IMR-90 (cell line): ENCODE data around the gene STAG2. TPM values are rescaled to one million over a fixed set of nuclear protein-coding genes. Genes with fewer than 3 reads are reported as not detected.

Experiments used
- ATAC-seq: fragments of 200-7000 bp; cut with Tn5 transposase; 2 replicates; pipeline ENCODE4 v1.9.1; 2020; ENCODE audit warnings: low read depth, mild to moderate bottlenecking, moderate library complexity
- BruUV-seq: library from RNA; stranded (reverse); fragments of 400-500 nt; replicated peaks from 2 replicates; lab custom pipeline; 2021; lab: Mats Ljungman, UMichigan
- CTCF ChIA-PET: fragments of 300-600 bp; formaldehyde crosslinking; extraction: SDS; loops from one replicate; lab custom pipeline; 2021; ENCODE audit warnings: antibody characterized with exemption; lab: Yijun Ruan, JAX
- POLR2A ChIA-PET: fragments of 300-600 bp; sonication (Branson Sonifier 250); formaldehyde crosslinking; loops from one replicate; lab custom pipeline; 2022; ENCODE audit warnings: antibody characterized with exemption; ENCODE audit not compliant: unreplicated experiment; lab: Charles Lee
- DNase-seq: peaks from one replicate; pipeline ENCODE4 v3.0.0; 2013
- H2AFZ ChIP-seq: replicated peaks from 2 replicates; pipeline ENCODE3; 2013; ENCODE audit warnings: low read length, mild to moderate bottlenecking; ENCODE audit not compliant: poor library complexity
- H2AK5ac ChIP-seq: 2 replicates; pipeline ENCODE4 v1.6.1; 2013; ENCODE audit warnings: low read depth, low read length, inconsistent platforms
- H2AK9ac ChIP-seq: replicated peaks from 2 replicates; pipeline ENCODE3; 2013; ENCODE audit warnings: mild to moderate bottlenecking, low read depth, low read length, moderate library complexity; ENCODE audit not compliant: poor library complexity
- H2BK120ac ChIP-seq: 2 replicates; pipeline ENCODE4 v1.6.1; 2013; ENCODE audit warnings: low read depth, low read length, inconsistent platforms
- H2BK15ac ChIP-seq: 3 replicates; pipeline ENCODE4 v1.6.1; 2013; ENCODE audit warnings: low read depth, low read length, inconsistent platforms
- H2BK20ac ChIP-seq: 2 replicates; pipeline ENCODE4 v1.6.1; 2013; ENCODE audit warnings: low read depth, mild to moderate bottlenecking, inconsistent platforms, low read length, moderate library complexity
- H2BK5ac ChIP-seq: 2 replicates; pipeline ENCODE4 v1.6.1; 2013; ENCODE audit warnings: mild to moderate bottlenecking, low read depth, low read length, inconsistent platforms; ENCODE audit not compliant: poor library complexity, severe bottlenecking
- H3K14ac ChIP-seq: replicated peaks from 2 replicates; pipeline ENCODE4 v1.6.1; 2013; ENCODE audit warnings: low read depth, low read length, inconsistent platforms
- H3K18ac ChIP-seq: 2 replicates; pipeline ENCODE4 v1.6.1; 2013; ENCODE audit warnings: low read depth, low read length, control low read depth
- H3K23ac ChIP-seq: 2 replicates; pipeline ENCODE4 v1.6.1; 2013; ENCODE audit warnings: low read depth, low read length, inconsistent platforms
- H3K27ac ChIP-seq: 2 replicates; pipeline ENCODE4 v1.5.1; 2013; ENCODE audit warnings: mild to moderate bottlenecking, control low read depth, low read length; ENCODE audit not compliant: insufficient read depth
- H3K27me3 ChIP-seq: 2 replicates; pipeline ENCODE4 v1.6.1; 2013; ENCODE audit warnings: low read length; ENCODE audit not compliant: control insufficient read depth, insufficient read depth
- H3K36me3 ChIP-seq: 2 replicates; pipeline ENCODE4 v1.6.1; 2013; ENCODE audit warnings: low read length, mixed read lengths; ENCODE audit not compliant: control insufficient read depth, insufficient read depth
- H3K4ac ChIP-seq: 2 replicates; pipeline ENCODE4 v1.6.1; 2013; ENCODE audit warnings: low read depth, low read length, inconsistent platforms
- H3K4me1 ChIP-seq: 2 replicates; pipeline ENCODE4 v1.6.1; 2013; ENCODE audit warnings: low read length, mixed read lengths; ENCODE audit not compliant: control insufficient read depth, insufficient read depth
- H3K4me2 ChIP-seq: 2 replicates; pipeline ENCODE4 v1.6.1; 2013; ENCODE audit warnings: low read depth, mild to moderate bottlenecking, control low read depth, low read length, moderate library complexity
- H3K4me3 ChIP-seq: 2 replicates; pipeline ENCODE4 v1.5.1; 2013; ENCODE audit warnings: low read depth, mild to moderate bottlenecking, control low read depth, low read length, moderate library complexity; ENCODE audit not compliant: insufficient read depth
- H3K56ac ChIP-seq: 2 replicates; pipeline ENCODE4 v1.6.1; 2013; ENCODE audit warnings: low read length, inconsistent platforms; ENCODE audit not compliant: insufficient read depth; ENCODE audit errors: extremely low read depth
- H3K79me1 ChIP-seq, 2 experiments: 2 replicates each; pipeline ENCODE4 v1.6.1; 2013; ENCODE audit warnings: low read length in 2 of 2, inconsistent platforms in 1 of 2, low read depth in 1 of 2
- H3K9ac ChIP-seq: 2 replicates; pipeline ENCODE4 v1.6.1; 2013; ENCODE audit warnings: low read depth, low read length, control low read depth
- H3K9me1 ChIP-seq: 2 replicates; pipeline ENCODE4 v1.6.1; 2013; ENCODE audit warnings: low read length, inconsistent platforms; ENCODE audit not compliant: insufficient read depth
- H3K9me3 ChIP-seq: 2 replicates; pipeline ENCODE4 v1.6.1; 2013; ENCODE audit warnings: low read length; ENCODE audit not compliant: control insufficient read depth, insufficient read depth
- H4K20me1 ChIP-seq: 2 replicates; pipeline ENCODE4 v1.6.1; 2013; ENCODE audit warnings: low read length, inconsistent platforms; ENCODE audit not compliant: insufficient read depth
- H4K5ac ChIP-seq: 2 replicates; pipeline ENCODE4 v1.6.1; 2013; ENCODE audit warnings: mild to moderate bottlenecking, low read depth, low read length, control low read depth
- H4K8ac ChIP-seq, 2 experiments: 2 replicates each; pipeline ENCODE4 v1.6.1; 2013; ENCODE audit warnings: low read depth in 2 of 2, low read length in 2 of 2, control low read depth in 1 of 2, inconsistent platforms in 1 of 2
- H4K91ac ChIP-seq: 2 replicates; pipeline ENCODE4 v1.6.1; 2013; ENCODE audit warnings: low read depth, low read length, inconsistent platforms; ENCODE audit not compliant: insufficient read depth
- FOS ChIP-seq: fragments of 150-350 bp; IDR thresholded peaks from 2 replicates; pipeline ENCODE4 v1.6.1; 2016; ENCODE audit warnings: low read depth, low read length
- MAZ ChIP-seq: IDR thresholded peaks from 2 replicates; pipeline ENCODE4 v1.6.1; 2012; ENCODE audit warnings: low read depth, mild to moderate bottlenecking, low read length, improper control_type of control experiment, moderate library complexity, borderline replicate concordance
- NFE2L2 ChIP-seq: fragments of 150-350 bp; IDR thresholded peaks from 2 replicates; pipeline ENCODE4 v1.6.1; 2016; ENCODE audit warnings: low read depth, mild to moderate bottlenecking, low read length
- POLR2A ChIP-seq: IDR thresholded peaks from 2 replicates; pipeline ENCODE4 v1.6.1; 2012; ENCODE audit warnings: mild to moderate bottlenecking, low read depth, low read length
- RAD21 ChIP-seq: IDR thresholded peaks from 2 replicates; pipeline ENCODE4 v1.6.1; 2012; ENCODE audit warnings: low read length, improper control_type of control experiment
- RFX5 ChIP-seq: IDR thresholded peaks from 2 replicates; pipeline ENCODE4 v1.8.0; 2012; ENCODE audit warnings: low read depth, mild to moderate bottlenecking, low read length, moderate library complexity
- SMC3 ChIP-seq: fragments of 150-350 bp; IDR thresholded peaks from 2 replicates; pipeline ENCODE4 v1.6.1; 2016; ENCODE audit warnings: low read depth, mild to moderate bottlenecking, antibody characterized with exemption, low read length, moderate library complexity
- WGBS, 2 experiments: methylation state at CpG; one replicate each; pipeline versions ENCODE4 v1.1.5 to v1.1.7; 2013; ENCODE audit warnings: missing lambda C conversion rate in 2 of 2; ENCODE audit not compliant: insufficient read length in 1 of 2; ENCODE audit errors: extremely low coverage in 2 of 2; 5-methylcytosine and 5-hydroxymethylcytosine counted together
- dilution Hi-C: fragments of 300-500 bp; cut with HindIII; formaldehyde crosslinking; loops from one replicate; pipeline ENCODE4 v1.14.3; 2018; ENCODE audit warnings: low sequenced_read_pairs; ENCODE audit not compliant: unreplicated experiment
- in situ Hi-C: fragments of 300-500 bp; cut with MboI; formaldehyde crosslinking; loops from 3 replicates; pipeline ENCODE4 v1.14.3; 2019; ENCODE audit warnings: low sequenced_read_pairs, inconsistent platforms, mixed read lengths
- intact Hi-C: fragments of 100-400 bp; cut with micrococcal nuclease; formaldehyde crosslinking; loops from 2 replicates; pipeline ENCODE4 v1.10.0; 2022
- polyA plus RNA-seq, 3 experiments: library from polyadenylated mRNA; depleted of rRNA; stranded (reverse); fragments of >200 nt; gene quantifications; 2 replicates each; pipeline ENCODE4 v1.2.3, GENCODE V29; 2012; ENCODE audit warnings: low replicate concordance in 1 of 3
- total RNA-seq: library from RNA; depleted of rRNA; stranded (reverse); fragments of >200 nt; gene quantifications from 2 replicates; pipeline ENCODE4 v1.2.3, GENCODE V29; 2012
- TF ChIP-seq, protein P1 (sequence below): conservative IDR thresholded peaks from 2 replicates; pipeline ENCODE4 v1.5.1; 2012; ENCODE audit warnings: mild to moderate bottlenecking, low read depth, low read length, improper control_type of control experiment

STAG2 gene
- total and polyA plus RNA-seq, 2 of the 4 experiments (the other 2 are of a cell fraction) = 19.6 to 71.2 TPM

DNA sequence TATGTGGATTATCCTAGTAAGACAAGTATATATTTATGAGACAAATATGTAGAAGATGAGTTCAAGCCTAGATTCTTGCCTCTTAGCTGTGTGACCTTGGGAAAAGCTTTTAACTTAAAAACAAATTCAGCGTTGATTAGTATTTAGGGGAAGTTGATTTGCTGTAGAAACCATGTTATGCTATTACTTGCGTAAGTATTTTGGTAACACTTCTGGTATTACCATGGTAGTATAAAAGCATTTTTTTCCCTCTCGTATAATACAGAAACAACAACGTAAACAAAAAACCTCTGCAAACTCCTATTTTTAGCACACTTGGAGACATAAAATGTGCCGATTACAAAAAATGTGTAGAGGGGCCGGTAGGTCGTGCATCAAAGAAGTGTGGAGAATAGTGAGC is 33.2 kb downstream of the STAG2 start:
- H2BK20ac ChIP-seq = no peak overlapping the region
- POLR2A ChIA-PET = no interaction called here
- intact Hi-C loops = no loop called here
- H3K4me1 ChIP-seq = peaks cover 4% of the 10 kb centered on the region; the same call in 1 of the 2 replicates
- no peak overlapping the region for H2BK120ac ChIP-seq
- H3K9me3 ChIP-seq = no peaks in the 10 kb centered on the region
- dilution Hi-C loops = no loop called here
- no peak overlapping the region for H2AK5ac ChIP-seq
- no peak for TF ChIP-seq RFX5
- no peak for TF ChIP-seq RAD21
- no peak for TF ChIP-seq SMC3
- no peak for TF ChIP-seq FOS
- TF ChIP-seq, protein P1, sequence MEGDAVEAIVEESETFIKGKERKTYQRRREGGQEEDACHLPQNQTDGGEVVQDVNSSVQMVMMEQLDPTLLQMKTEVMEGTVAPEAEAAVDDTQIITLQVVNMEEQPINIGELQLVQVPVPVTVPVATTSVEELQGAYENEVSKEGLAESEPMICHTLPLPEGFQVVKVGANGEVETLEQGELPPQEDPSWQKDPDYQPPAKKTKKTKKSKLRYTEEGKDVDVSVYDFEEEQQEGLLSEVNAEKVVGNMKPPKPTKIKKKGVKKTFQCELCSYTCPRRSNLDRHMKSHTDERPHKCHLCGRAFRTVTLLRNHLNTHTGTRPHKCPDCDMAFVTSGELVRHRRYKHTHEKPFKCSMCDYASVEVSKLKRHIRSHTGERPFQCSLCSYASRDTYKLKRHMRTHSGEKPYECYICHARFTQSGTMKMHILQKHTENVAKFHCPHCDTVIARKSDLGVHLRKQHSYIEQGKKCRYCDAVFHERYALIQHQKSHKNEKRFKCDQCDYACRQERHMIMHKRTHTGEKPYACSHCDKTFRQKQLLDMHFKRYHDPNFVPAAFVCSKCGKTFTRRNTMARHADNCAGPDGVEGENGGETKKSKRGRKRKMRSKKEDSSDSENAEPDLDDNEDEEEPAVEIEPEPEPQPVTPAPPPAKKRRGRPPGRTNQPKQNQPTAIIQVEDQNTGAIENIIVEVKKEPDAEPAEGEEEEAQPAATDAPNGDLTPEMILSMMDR = no peak
- TF ChIP-seq MAZ = no peak
- TF ChIP-seq POLR2A = no peak
- no peak for TF ChIP-seq NFE2L2
- H3K4me3 ChIP-seq = no peak overlapping the region
- no peak overlapping the region for H3K27ac ChIP-seq
- no peak overlapping the region for H2AK9ac ChIP-seq
- H3K36me3 ChIP-seq = no peaks in the 10 kb centered on the region; the same call in 1 of the 2 replicates
- no peak overlapping the region for H3K9ac ChIP-seq
- no peaks in the 10 kb centered on the region; the same call in 1 of the 2 replicates for H3K9me1 ChIP-seq
- no TSS peak for BruUV-seq
- H3K4me2 ChIP-seq = no peak overlapping the region
- peaks cover 0 to 14% of the 10 kb centered on the region in 2 experiments; a peak in 3 of 4 replicates for H3K79me1 ChIP-seq
- no peak overlapping the region for H2AFZ ChIP-seq
- in situ Hi-C loops = no loop called here
- no peak for ATAC-seq
- H3K23ac ChIP-seq = no peak overlapping the region
- no peak for DNase-seq
- no peak overlapping the region for H2BK15ac ChIP-seq
- no CpG with 5 or more reads among the region's 7 CpGs for WGBS, 2 experiments
- no peak overlapping the region for H3K14ac ChIP-seq
- H4K5ac ChIP-seq = no peak overlapping the region
- H4K8ac ChIP-seq = no peak overlapping the region
- H3K56ac ChIP-seq = no peak overlapping the region
- no peak overlapping the region for H2BK5ac ChIP-seq
- no peaks in the 10 kb centered on the region for H3K27me3 ChIP-seq
- H3K4ac ChIP-seq = no peak overlapping the region
- H3K18ac ChIP-seq = no peak overlapping the region
- CTCF ChIA-PET = interaction anchor here (1.0 to 1.2 kb wide), 2 partner anchors 10 to 69 kb away, joined by 3 read pairs; no protein-coding TSS in a partner anchor
- H4K20me1 ChIP-seq = peaks cover 36% of the 10 kb centered on the region
- H4K91ac ChIP-seq = no peak overlapping the region
